Neural progenitor cell (in vitro differentiated cells): ENCODE results near the gene HNRNPH2. TPM values are rescaled to one million over a fixed set of nuclear protein-coding genes. Genes with fewer than 3 reads are reported as not detected.

Experiments used
- DNase-seq: peaks from one replicate; pipeline ENCODE4 v3.0.0-alpha.2; 2016; ENCODE audit warnings: low spot score
- H2AFZ ChIP-seq: fragments of 200-600 bp; sonication (generic); replicated peaks from 2 replicates; pipeline ENCODE4 v1.6.1; 2016; ENCODE audit warnings: antibody characterized with exemption
- H3F3A ChIP-seq: fragments of 200-600 bp; sonication (generic); 2 replicates; pipeline ENCODE4 v1.6.1; 2016; ENCODE audit warnings: antibody characterized with exemption, low read depth
- H3K27ac ChIP-seq: fragments of 200-600 bp; sonication (generic); 2 replicates; pipeline ENCODE4 v1.5.1; 2016; ENCODE audit warnings: mild to moderate bottlenecking
- H3K27me3 ChIP-seq: fragments of 200-600 bp; sonication (generic); 2 replicates; pipeline ENCODE4 v1.6.1; 2016; ENCODE audit warnings: mild to moderate bottlenecking, moderate library complexity
- H3K36me3 ChIP-seq: fragments of 200-600 bp; sonication (generic); 2 replicates; pipeline ENCODE4 v1.5.1; 2016
- H3K4me1 ChIP-seq: fragments of 200-600 bp; sonication (generic); 2 replicates; pipeline ENCODE4 v1.6.1; 2016; ENCODE audit warnings: mixed run types
- H3K4me2 ChIP-seq: fragments of 200-600 bp; sonication (generic); 2 replicates; pipeline ENCODE4 v1.6.1; 2016
- H3K4me3 ChIP-seq: fragments of 200-600 bp; sonication (generic); 2 replicates; pipeline ENCODE4 v1.5.1; 2016
- H3K79me2 ChIP-seq: fragments of 200-600 bp; sonication (generic); 2 replicates; pipeline ENCODE4 v1.6.1; 2016; ENCODE audit warnings: low read depth
- H3K9ac ChIP-seq: fragments of 200-600 bp; sonication (generic); 2 replicates; pipeline ENCODE4 v1.6.1; 2016
- H3K9me3 ChIP-seq: fragments of 200-600 bp; sonication (generic); 2 replicates; pipeline ENCODE4 v1.5.1; 2016; ENCODE audit warnings: low read depth
- H4K20me1 ChIP-seq: fragments of 200-600 bp; sonication (generic); 2 replicates; pipeline ENCODE4 v1.6.1; 2016; ENCODE audit warnings: low read depth
- H3K27ac Mint-ChIP-seq: 3 replicates; pipeline ENCODE4 v1.8.0; 2021; ENCODE audit warnings: mixed read lengths
- H3K27me3 Mint-ChIP-seq: 2 replicates; pipeline ENCODE4 v1.8.0; 2022; ENCODE audit warnings: low read depth, mild to moderate bottlenecking, inconsistent platforms, moderate library complexity, mixed read lengths; ENCODE audit not compliant: insufficient read depth
- H3K36me3 Mint-ChIP-seq: 3 replicates; pipeline ENCODE4 v1.8.0; 2021; ENCODE audit warnings: mixed read lengths
- H3K4me1 Mint-ChIP-seq: 3 replicates; pipeline ENCODE4 v1.8.0; 2021; ENCODE audit warnings: mixed read lengths
- H3K4me3 Mint-ChIP-seq: 3 replicates; pipeline ENCODE4 v1.8.0; 2021; ENCODE audit warnings: mild to moderate bottlenecking, moderate library complexity, mixed read lengths
- H3K9me3 Mint-ChIP-seq: 3 replicates; pipeline ENCODE4 v1.8.0; 2020; ENCODE audit warnings: mixed read lengths
- CTCF ChIP-seq: fragments of 200-600 bp; sonication (generic); IDR thresholded peaks from 2 replicates; pipeline ENCODE4 v1.5.1; 2017; ENCODE audit warnings: antibody characterized with exemption, mild to moderate bottlenecking
- EZH2 ChIP-seq: fragments of 200-600 bp; sonication (generic); IDR thresholded peaks from 2 replicates; pipeline ENCODE4 v1.6.1; 2017; ENCODE audit warnings: antibody characterized with exemption, mild to moderate bottlenecking, moderate library complexity
- EZH2phosphoT487 ChIP-seq: fragments of 200-600 bp; sonication (generic); IDR thresholded peaks from 2 replicates; pipeline ENCODE4 v1.6.1; 2017; ENCODE audit warnings: antibody characterized with exemption
- total RNA-seq: library from RNA; depleted of rRNA; stranded (reverse); fragments of >200 nt; gene quantifications from 2 replicates; pipeline ENCODE4 v1.2.3, GENCODE V29; 2015; ENCODE audit warnings: low replicate concordance

Gene HNRNPH2
- total RNA-seq = 64.5 and 93.3 TPM in 2 replicates

GRCh38 chrX:101407748-101408531 is at the start of gene HNRNPH2, which contains the start of gene GLA:
HNRNPH2 (plus strand) TSS chrX:101408222; CDS start chrX:101411989, 3,767 bp downstream.
GLA (minus strand) TSS chrX:101407925; CDS start chrX:101407903, 22 bp downstream.
- Mint-ChIP-seq H3K9me3 (peaks cover 5% of the 10 kb centered on the region), H3K27me3 (peaks cover 7% of the 10 kb centered on the region), H3K4me1 (peaks cover 16% of the 10 kb centered on the region), H3K36me3 (peaks cover 4% of the 10 kb centered on the region), H3K4me3 (peak within 1 kb of the TSS; percentile 97), H3K27ac (peak within 1 kb of the TSS; percentile 99)
- Histone ChIP-seq H3K36me3 (no peaks in the 10 kb centered on the region), H3K9me3 (no peaks in the 10 kb centered on the region), H3K4me2 (peak within 1 kb of the TSS; percentile 74), H3K79me2 (peaks cover 74% of the 10 kb centered on the region), H3F3A (no peaks in the 10 kb centered on the region), H3K27ac (peak within 1 kb of the TSS; percentile 92), H3K27me3 (no peaks in the 10 kb centered on the region), H3K4me1 (no peaks in the 10 kb centered on the region), H2AFZ (peak within 1 kb of the TSS; percentile 81), H3K9ac (peak within 1 kb of the TSS; percentile 87), H3K4me3 (peak within 1 kb of the TSS; percentile 74), H4K20me1 (no peaks in the 10 kb centered on the region)
- TF ChIP-seq EZH2 (no peak), EZH2phosphoT487 (no peak), CTCF (peak; percentile 16)
- DNase-seq = peak; percentile 95

- no peak overlapping the region for H3K9ac ChIP-seq
- H3F3A ChIP-seq = no peaks in the 10 kb centered on the region
- Mint-ChIP-seq H3K4me3 (no peak overlapping the region), H3K27me3 (peaks cover under 1% of the 10 kb centered on the region), H3K36me3 (no peaks in the 10 kb centered on the region), H3K27ac (no peak overlapping the region), H3K9me3 (peaks cover 9% of the 10 kb centered on the region), H3K4me1 (no peaks in the 10 kb centered on the region)
- H2AFZ ChIP-seq = no peak overlapping the region
- no peaks in the 10 kb centered on the region for H3K79me2 ChIP-seq
- no peaks in the 10 kb centered on the region for H3K27me3 ChIP-seq
- no peaks in the 10 kb centered on the region for H3K9me3 ChIP-seq
- H3K27ac ChIP-seq = no peak overlapping the region
- TF ChIP-seq CTCF = no peak
- no peak for TF ChIP-seq EZH2phosphoT487
- TF ChIP-seq EZH2 = no peak
- no peaks in the 10 kb centered on the region for H3K4me1 ChIP-seq
- H3K4me2 ChIP-seq = no peak overlapping the region
- no peak for DNase-seq
- no peak overlapping the region for H3K4me3 ChIP-seq
- no peaks in the 10 kb centered on the region for H4K20me1 ChIP-seq
- H3K36me3 ChIP-seq = no peaks in the 10 kb centered on the region
Measured at GRCh38 chrX:101359966-101360365, 48.1 kb upstream of the HNRNPH2 start.

GRCh38 chrX:101360390-101360789 is 47.6 kb upstream of the HNRNPH2 start:
- H3K27me3 Mint-ChIP-seq = no peaks in the 10 kb centered on the region
- no peak overlapping the region for H3K9ac ChIP-seq
- H3K36me3 Mint-ChIP-seq = no peaks in the 10 kb centered on the region
- H3K27ac Mint-ChIP-seq = no peak overlapping the region
- H3K4me1 ChIP-seq = no peaks in the 10 kb centered on the region
- no peaks in the 10 kb centered on the region for H3K79me2 ChIP-seq
- no peaks in the 10 kb centered on the region for H4K20me1 ChIP-seq
- H3K27me3 ChIP-seq = no peaks in the 10 kb centered on the region
- H2AFZ ChIP-seq = no peak overlapping the region
- H3K4me1 Mint-ChIP-seq = no peaks in the 10 kb centered on the region
- no peak for TF ChIP-seq EZH2
- TF ChIP-seq EZH2phosphoT487 = no peak
- TF ChIP-seq CTCF = no peak
- no peak overlapping the region for H3K4me3 Mint-ChIP-seq
- no peaks in the 10 kb centered on the region for H3K9me3 ChIP-seq
- H3K4me3 ChIP-seq = no peak overlapping the region
- no peak overlapping the region for H3K27ac ChIP-seq
- H3K4me2 ChIP-seq = no peak overlapping the region
- no peak for DNase-seq
- no peaks in the 10 kb centered on the region for H3K36me3 ChIP-seq
- H3K9me3 Mint-ChIP-seq = peaks cover 10% of the 10 kb centered on the region
- no peaks in the 10 kb centered on the region for H3F3A ChIP-seq
